Neural cell (in vitro differentiated cells): Measurements from ENCODE around the gene RAVER2. TPM values are rescaled to one million over a fixed set of nuclear protein-coding genes. Genes with fewer than 3 reads are reported as not detected.

Experiments used
- H2AFZ ChIP-seq: fragments of 200-600, 300-800 bp; sonication (generic), shearing (Covaris generic); 2 replicates; pipeline ENCODE4 v1.6.0; 2014; ENCODE audit warnings: low read depth, mild to moderate bottlenecking, antibody characterized with exemption, low read length, moderate library complexity
- H3F3A ChIP-seq: fragments of 200-600 bp; shearing (Covaris generic); 2 replicates; pipeline ENCODE4 v1.6.1; 2016; ENCODE audit warnings: mild to moderate bottlenecking, moderate library complexity, mixed read lengths, antibody characterized with exemption, low read length; ENCODE audit not compliant: insufficient read depth, poor library complexity, severe bottlenecking
- H3K27ac ChIP-seq: fragments of 200-600, 300-800 bp; sonication (generic), shearing (Covaris generic); 2 replicates; pipeline ENCODE4 v1.5.1; 2014; ENCODE audit warnings: mild to moderate bottlenecking, low read length, moderate library complexity
- H3K27me3 ChIP-seq: fragments of 300-800, 200-600 bp; sonication (generic), shearing (Covaris generic); 2 replicates; pipeline ENCODE4 v1.6.0; 2014; ENCODE audit warnings: mild to moderate bottlenecking, low read depth, low read length, moderate library complexity; ENCODE audit not compliant: insufficient read depth
- H3K36me3 ChIP-seq: fragments of 300-800, 200-600 bp; sonication (generic), shearing (Covaris generic); 2 replicates; pipeline ENCODE4 v1.5.1; 2014; ENCODE audit warnings: mild to moderate bottlenecking, antibody characterized with exemption, low read length, moderate library complexity; ENCODE audit not compliant: insufficient read depth
- H3K4me2 ChIP-seq: fragments of 300-800, 200-600 bp; sonication (generic), shearing (Covaris generic); 2 replicates; pipeline ENCODE4 v1.6.0; 2014; ENCODE audit warnings: mild to moderate bottlenecking, low read length
- H3K4me3 ChIP-seq: fragments of 300-800, 200-600 bp; sonication (generic), shearing (Covaris generic); 2 replicates; pipeline ENCODE4 v1.5.1; 2014; ENCODE audit warnings: mild to moderate bottlenecking, low read length, moderate library complexity
- H3K79me2 ChIP-seq: fragments of 200-600 bp; shearing (Covaris generic); replicated peaks from 2 replicates; pipeline ENCODE4 v1.6.0; 2014; ENCODE audit warnings: mild to moderate bottlenecking, low read length, moderate library complexity; ENCODE audit not compliant: insufficient read depth
- H3K9ac ChIP-seq: fragments of 300-800, 200-600 bp; sonication (generic), shearing (Covaris generic); 2 replicates; pipeline ENCODE4 v1.6.1; 2016; ENCODE audit warnings: mild to moderate bottlenecking, low read length, mixed read lengths
- H3K9me2 ChIP-seq: fragments of 200-600 bp; shearing (Covaris generic); 2 replicates; pipeline ENCODE4 v1.6.1; 2016; ENCODE audit warnings: mild to moderate bottlenecking, low read length, mixed read lengths; ENCODE audit not compliant: insufficient read depth
- H3K9me3 ChIP-seq: fragments of 200-600, 300-800 bp; sonication (generic), shearing (Covaris generic); 2 replicates; pipeline ENCODE4 v1.6.1; 2016; ENCODE audit warnings: mild to moderate bottlenecking, mixed run types, low read length, moderate library complexity, mixed read lengths
- H4K20me1 ChIP-seq: fragments of 200-600 bp; shearing (Covaris generic); 2 replicates; pipeline ENCODE4 v1.6.1; 2016; ENCODE audit warnings: mild to moderate bottlenecking, mixed run types; ENCODE audit not compliant: insufficient read depth
- EP300 ChIP-seq: fragments of 450-650 bp; conservative IDR thresholded peaks from 2 replicates; pipeline ENCODE4 v1.6.1; 2014; ENCODE audit warnings: antibody characterized with exemption, mild to moderate bottlenecking, moderate library complexity; ENCODE audit not compliant: poor library complexity, severe bottlenecking
- EZH2 ChIP-seq: fragments of 200-600, 300-800 bp; shearing (Covaris generic), sonication (generic); IDR thresholded peaks from 2 replicates; pipeline ENCODE4 v1.6.1; 2014; ENCODE audit warnings: antibody characterized with exemption, low read length, borderline replicate concordance, mild to moderate bottlenecking; ENCODE audit not compliant: insufficient read depth, poor library complexity, severe bottlenecking
- MXI1 ChIP-seq: fragments of 450-650 bp; conservative IDR thresholded peaks from 2 replicates; pipeline ENCODE4 v1.6.1; 2014; ENCODE audit warnings: antibody characterized with exemption, mild to moderate bottlenecking; ENCODE audit not compliant: poor library complexity, severe bottlenecking
- POLR2AphosphoS5 ChIP-seq: IDR thresholded peaks from 2 replicates; pipeline ENCODE4 v1.6.1; 2012
- RAD21 ChIP-seq: fragments of 450-650 bp; conservative IDR thresholded peaks from 2 replicates; pipeline ENCODE4 v1.6.1; 2014; ENCODE audit warnings: antibody characterized with exemption, mild to moderate bottlenecking, moderate library complexity
- SMC3 ChIP-seq: fragments of 450-650 bp; conservative IDR thresholded peaks from 2 replicates; pipeline ENCODE4 v1.6.1; 2014; ENCODE audit warnings: antibody characterized with exemption, mild to moderate bottlenecking, moderate library complexity; ENCODE audit not compliant: poor library complexity
- TAF1 ChIP-seq: IDR thresholded peaks from 2 replicates; pipeline ENCODE4 v1.6.1; 2012; ENCODE audit warnings: low read depth
- polyA plus RNA-seq: library from polyadenylated mRNA; depleted of rRNA; stranded (reverse); fragments of >200 nt; gene quantifications from 2 replicates; pipeline ENCODE4 v1.2.3, GENCODE V29; 2014
- TF ChIP-seq, protein P1 (sequence below): IDR thresholded peaks from 2 replicates; pipeline ENCODE4 v1.6.1; 2012; ENCODE audit warnings: borderline replicate concordance
- TF ChIP-seq, protein P2 (sequence below): fragments of 450-650 bp; IDR thresholded peaks from 2 replicates; pipeline ENCODE4 v1.5.1; 2014; ENCODE audit warnings: antibody characterized with exemption, mild to moderate bottlenecking, moderate library complexity; ENCODE audit not compliant: poor library complexity, severe bottlenecking

Gene RAVER2
- polyA plus RNA-seq, 1 donor from 2014 or later = 8.1 TPM

DNA sequence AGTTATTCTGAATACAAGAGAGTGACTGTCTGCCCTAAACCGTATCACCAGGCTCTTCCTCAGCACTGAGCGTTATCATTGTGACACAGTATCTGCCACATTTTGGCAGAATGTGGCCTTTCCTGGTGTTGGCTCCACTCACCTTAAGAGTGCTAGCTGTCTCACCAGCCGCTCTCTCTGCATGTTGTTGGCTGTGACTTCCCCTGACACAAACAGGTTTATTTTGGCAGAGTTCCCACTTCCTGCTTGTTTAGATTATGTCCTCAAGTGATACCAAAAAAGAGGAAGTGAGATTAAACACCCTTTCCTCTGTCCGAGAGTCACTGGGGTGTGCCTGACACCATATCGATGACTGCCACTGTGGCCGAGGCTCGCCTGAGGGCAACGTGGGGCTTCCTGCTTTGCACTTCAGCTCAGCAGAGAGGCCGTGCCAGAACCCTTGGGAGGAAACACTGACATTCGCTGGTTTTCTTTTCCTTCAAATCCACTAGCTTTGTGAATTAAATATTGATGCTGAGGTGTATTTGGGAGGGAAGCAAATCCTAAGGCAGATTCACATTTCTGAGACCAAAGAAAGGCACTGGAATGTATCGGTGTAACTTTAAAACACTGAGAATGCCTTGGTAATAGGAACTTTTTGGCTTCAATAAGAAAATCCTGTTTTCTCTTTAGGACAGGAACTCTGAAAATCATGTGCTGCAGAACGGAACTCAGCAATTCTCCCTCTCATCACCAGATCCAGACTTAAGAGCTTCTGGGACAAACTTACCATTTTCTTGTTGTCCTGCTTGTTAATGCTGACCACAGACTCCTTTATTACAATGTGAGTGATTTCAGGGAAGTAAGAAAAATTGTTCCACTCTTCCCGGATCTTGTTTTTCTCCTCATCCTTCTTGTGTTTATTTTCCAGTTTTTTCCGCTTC is 119.4 kb downstream of the RAVER2 start:
- no peaks in the 10 kb centered on the region for H3K9me3 ChIP-seq
- no peaks in the 10 kb centered on the region for H3K27me3 ChIP-seq
- H2AFZ ChIP-seq = no peak overlapping the region
- H3K36me3 ChIP-seq = no peaks in the 10 kb centered on the region
- H3K4me3 ChIP-seq = no peak overlapping the region
- H3K4me2 ChIP-seq = no peak overlapping the region
- H3K27ac ChIP-seq = no peak overlapping the region
- no peaks in the 10 kb centered on the region for H3K79me2 ChIP-seq
- H4K20me1 ChIP-seq = no peaks in the 10 kb centered on the region
- TF ChIP-seq RAD21 (no peak), POLR2AphosphoS5 (no peak), TAF1 (no peak), EP300 (no peak)
- TF ChIP-seq, protein P1, sequence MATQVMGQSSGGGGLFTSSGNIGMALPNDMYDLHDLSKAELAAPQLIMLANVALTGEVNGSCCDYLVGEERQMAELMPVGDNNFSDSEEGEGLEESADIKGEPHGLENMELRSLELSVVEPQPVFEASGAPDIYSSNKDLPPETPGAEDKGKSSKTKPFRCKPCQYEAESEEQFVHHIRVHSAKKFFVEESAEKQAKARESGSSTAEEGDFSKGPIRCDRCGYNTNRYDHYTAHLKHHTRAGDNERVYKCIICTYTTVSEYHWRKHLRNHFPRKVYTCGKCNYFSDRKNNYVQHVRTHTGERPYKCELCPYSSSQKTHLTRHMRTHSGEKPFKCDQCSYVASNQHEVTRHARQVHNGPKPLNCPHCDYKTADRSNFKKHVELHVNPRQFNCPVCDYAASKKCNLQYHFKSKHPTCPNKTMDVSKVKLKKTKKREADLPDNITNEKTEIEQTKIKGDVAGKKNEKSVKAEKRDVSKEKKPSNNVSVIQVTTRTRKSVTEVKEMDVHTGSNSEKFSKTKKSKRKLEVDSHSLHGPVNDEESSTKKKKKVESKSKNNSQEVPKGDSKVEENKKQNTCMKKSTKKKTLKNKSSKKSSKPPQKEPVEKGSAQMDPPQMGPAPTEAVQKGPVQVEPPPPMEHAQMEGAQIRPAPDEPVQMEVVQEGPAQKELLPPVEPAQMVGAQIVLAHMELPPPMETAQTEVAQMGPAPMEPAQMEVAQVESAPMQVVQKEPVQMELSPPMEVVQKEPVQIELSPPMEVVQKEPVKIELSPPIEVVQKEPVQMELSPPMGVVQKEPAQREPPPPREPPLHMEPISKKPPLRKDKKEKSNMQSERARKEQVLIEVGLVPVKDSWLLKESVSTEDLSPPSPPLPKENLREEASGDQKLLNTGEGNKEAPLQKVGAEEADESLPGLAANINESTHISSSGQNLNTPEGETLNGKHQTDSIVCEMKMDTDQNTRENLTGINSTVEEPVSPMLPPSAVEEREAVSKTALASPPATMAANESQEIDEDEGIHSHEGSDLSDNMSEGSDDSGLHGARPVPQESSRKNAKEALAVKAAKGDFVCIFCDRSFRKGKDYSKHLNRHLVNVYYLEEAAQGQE = no peak
- TF ChIP-seq, protein P2, sequence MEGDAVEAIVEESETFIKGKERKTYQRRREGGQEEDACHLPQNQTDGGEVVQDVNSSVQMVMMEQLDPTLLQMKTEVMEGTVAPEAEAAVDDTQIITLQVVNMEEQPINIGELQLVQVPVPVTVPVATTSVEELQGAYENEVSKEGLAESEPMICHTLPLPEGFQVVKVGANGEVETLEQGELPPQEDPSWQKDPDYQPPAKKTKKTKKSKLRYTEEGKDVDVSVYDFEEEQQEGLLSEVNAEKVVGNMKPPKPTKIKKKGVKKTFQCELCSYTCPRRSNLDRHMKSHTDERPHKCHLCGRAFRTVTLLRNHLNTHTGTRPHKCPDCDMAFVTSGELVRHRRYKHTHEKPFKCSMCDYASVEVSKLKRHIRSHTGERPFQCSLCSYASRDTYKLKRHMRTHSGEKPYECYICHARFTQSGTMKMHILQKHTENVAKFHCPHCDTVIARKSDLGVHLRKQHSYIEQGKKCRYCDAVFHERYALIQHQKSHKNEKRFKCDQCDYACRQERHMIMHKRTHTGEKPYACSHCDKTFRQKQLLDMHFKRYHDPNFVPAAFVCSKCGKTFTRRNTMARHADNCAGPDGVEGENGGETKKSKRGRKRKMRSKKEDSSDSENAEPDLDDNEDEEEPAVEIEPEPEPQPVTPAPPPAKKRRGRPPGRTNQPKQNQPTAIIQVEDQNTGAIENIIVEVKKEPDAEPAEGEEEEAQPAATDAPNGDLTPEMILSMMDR = no peak
- no peaks in the 10 kb centered on the region for H3F3A ChIP-seq
- no peak overlapping the region for H3K9ac ChIP-seq
- H3K9me2 ChIP-seq = no peaks in the 10 kb centered on the region

DNA sequence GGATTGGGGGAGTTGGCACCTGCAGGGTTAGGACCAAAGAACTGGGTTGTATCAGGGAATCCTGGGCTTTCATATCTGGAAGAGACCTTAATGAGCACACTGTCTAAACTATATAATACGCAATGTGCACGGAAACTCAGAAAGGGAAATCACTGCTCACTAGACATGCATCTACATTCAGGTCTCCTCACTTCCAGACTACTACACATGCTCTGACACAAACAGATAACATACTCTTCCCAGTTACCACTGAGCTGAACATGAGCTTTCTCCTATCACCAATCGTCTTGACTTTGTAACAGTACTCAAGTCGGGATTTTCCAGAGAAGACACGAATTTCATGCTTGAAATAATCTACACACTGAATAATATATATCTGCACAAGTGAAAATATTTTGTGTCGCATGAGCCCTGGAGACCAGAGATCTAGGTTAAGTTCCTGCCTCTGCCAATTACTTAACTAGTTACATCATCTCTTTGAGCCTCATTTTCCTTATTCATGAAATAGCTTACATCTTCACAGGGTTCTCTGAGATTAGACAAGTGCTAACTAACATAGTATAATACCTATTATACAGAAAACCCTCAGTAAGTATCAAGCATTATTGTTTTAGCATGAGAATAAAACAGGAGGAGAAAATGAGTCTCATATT is 120.4 kb downstream of the RAVER2 start:
- H3K9ac ChIP-seq = no peak overlapping the region
- no peaks in the 10 kb centered on the region for H3K9me3 ChIP-seq
- H3K27me3 ChIP-seq = no peaks in the 10 kb centered on the region
- no peak overlapping the region for H3K27ac ChIP-seq
- no peaks in the 10 kb centered on the region for H3K79me2 ChIP-seq
- no peaks in the 10 kb centered on the region for H3K36me3 ChIP-seq
- H2AFZ ChIP-seq = no peak overlapping the region
- H3K9me2 ChIP-seq = no peaks in the 10 kb centered on the region
- H3K4me2 ChIP-seq = no peak overlapping the region
- H3F3A ChIP-seq = no peaks in the 10 kb centered on the region
- H3K4me3 ChIP-seq = no peak overlapping the region
- no peaks in the 10 kb centered on the region for H4K20me1 ChIP-seq
- TF ChIP-seq RAD21 (no peak), MXI1 (no peak), SMC3 (no peak), POLR2AphosphoS5 (no peak), EP300 (no peak), TAF1 (no peak), EZH2 (no peak)
- TF ChIP-seq, protein P2 = no peak
- TF ChIP-seq, protein P1 = no peak
